Transverse colon (tissue), 4 donors: ENCODE measurements around the gene SLC7A6OS.

Source experiments
- CTCF ChIP-seq, 5 experiments: fragments of 200-600 bp in 3 of 5; fragments of 450-650 bp in 2 of 5; sonication (generic) in 3 of 5; IDR thresholded peaks; 1 replicate in 2 of 5; 2 replicates in 3 of 5; pipeline ENCODE4 v1.5.1; 2016 to 2017; ENCODE audit warnings: antibody characterized with exemption in 5 of 5, inconsistent platforms in 3 of 5, mild to moderate bottlenecking in 2 of 5, moderate library complexity in 1 of 5
- POLR2AphosphoS5 ChIP-seq, 3 donors: sonication (generic); formaldehyde crosslinking; IDR thresholded peaks; one replicate each; pipeline ENCODE4 v1.6.1; 2016; ENCODE audit warnings: antibody characterized with exemption in 3 of 3

DNA sequence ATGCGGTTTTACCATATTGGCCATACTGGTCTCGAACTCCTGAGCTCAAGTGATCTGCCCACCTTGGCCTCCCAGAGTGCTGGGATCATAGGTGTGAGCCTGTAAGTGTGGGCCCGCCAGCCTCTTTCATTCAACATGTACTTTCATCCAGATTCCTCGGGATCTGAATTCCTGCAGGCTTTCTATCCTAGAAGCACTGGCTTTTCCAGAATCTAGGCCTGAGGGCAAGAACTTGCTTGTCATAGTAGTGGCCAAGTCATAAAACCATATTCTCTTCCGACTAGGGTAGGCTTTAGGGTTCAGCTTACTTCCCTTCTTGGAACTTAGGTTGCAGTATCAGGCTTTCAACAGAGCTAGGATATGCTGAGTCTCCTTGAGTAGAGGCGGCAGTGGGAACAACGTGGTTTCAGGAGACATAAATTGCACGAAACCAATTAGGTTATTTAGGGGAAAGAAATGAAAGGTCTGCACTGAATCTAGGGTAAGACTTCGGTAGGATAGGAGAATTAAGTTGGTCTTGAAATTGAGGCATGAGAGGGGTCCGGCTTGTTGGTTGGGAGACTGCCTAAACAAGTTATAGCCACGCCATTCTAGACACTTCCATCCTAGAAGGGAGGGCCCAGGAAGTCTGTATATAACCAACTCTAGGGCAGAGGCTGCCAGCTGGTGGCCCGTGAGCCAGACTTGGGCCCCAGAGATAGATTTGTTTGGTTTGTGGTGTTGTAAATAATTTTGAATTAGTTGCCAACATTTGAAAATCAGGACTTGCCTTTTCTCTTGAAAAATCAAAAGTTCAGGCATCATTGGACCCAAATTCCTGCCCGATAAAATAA, 30.8 kb downstream of the SLC7A6OS start:
- TF ChIP-seq CTCF (IDR thresholded peaks at IDR 0.05) (no peak), POLR2AphosphoS5 (IDR thresholded peaks at IDR 0.05) (no peak)
